ENCODE data around the gene LRRC59.

- TF ChIP-seq EZH2phosphoT487 (IDR thresholded peaks at IDR 0.05; ENCODE audit: low read depth), result no peak
- no peak for TF ChIP-seq CTCF (IDR thresholded peaks at IDR 0.05; ENCODE audit: low read depth, low read length)
Observed at GRCh38 chr17:50338645-50339044, 58.7 kb downstream of the LRRC59 start.

Data from OCI-LY3 (cell line).